ENCODE measurements around the gene PRPF8. TPM values are rescaled to one million over a fixed set of nuclear protein-coding genes. Genes with fewer than 3 reads are reported as not detected.
A peak's percentile ranks its signal among the peaks of the same experiment; 100 is the strongest.

The PRPF8 gene
- polyA plus RNA-seq, 3 donors = 53.3 to 128 (median 78.0) TPM

GRCh38 chr17:1616101-1616500, 68.6 kb downstream of the PRPF8 start:
- H3K4me1 Mint-ChIP-seq = peaks cover 67% of the 10 kb centered on the region

DNA sequence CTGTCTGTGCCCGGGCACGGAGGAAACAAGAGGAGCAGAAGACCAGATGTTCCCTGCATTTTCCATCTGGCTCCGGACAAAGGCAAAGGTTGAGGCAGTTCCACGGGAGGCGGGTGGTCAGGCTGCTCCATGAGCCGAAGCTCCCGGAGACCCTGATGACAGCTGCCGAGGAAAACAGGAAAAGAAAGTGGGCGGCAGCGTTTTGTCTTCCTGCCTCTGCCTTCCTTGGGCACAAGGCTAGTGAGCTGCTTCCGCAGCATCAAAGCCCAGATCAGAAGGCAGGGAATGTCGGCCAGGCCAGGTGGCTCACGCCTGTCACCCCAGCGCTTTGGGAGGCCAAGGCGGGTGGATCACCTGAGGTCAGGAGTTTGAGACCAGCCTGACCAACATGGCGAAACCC, 72.3 kb downstream of the PRPF8 start:
- peaks cover 73 to 94% of the 10 kb centered on the region in 2 donors for H3K36me3 Mint-ChIP-seq
- Histone ChIP-seq H3K4me3 (replicated peaks in 1 of 3; ENCODE audit: low read depth in 2 of 3, low read length in 3 of 3) (peak overlapping the region in 1 of 3 experiments; percentile 47), H3K27ac (ENCODE audit: low read depth in 1 of 2, low read length in 2 of 2) (peak overlapping the region; percentile 81 to 89), H3K4me2 (replicated peaks; ENCODE audit: extremely low read depth, low read length, poor library complexity, severe bottlenecking) (peak overlapping the region; percentile 45), H2AFZ (ENCODE audit: insufficient read depth, low read depth, low read length, poor library complexity, severe bottlenecking) (no peak overlapping the region), H3K9ac (ENCODE audit: insufficient read depth, low read length, poor library complexity, severe bottlenecking) (peak overlapping the region; percentile 55), H3K4me1 (ENCODE audit: control insufficient read depth in 1 of 2, insufficient read depth in 2 of 2, low read length in 2 of 2) (peaks cover 79 to 85% of the 10 kb centered on the region in 2 donors), H3K27me3 (ENCODE audit: control insufficient read depth in 2 of 2, insufficient read depth in 2 of 2, low read length in 2 of 2) (no peaks in the 10 kb centered on the region), H3K36me3 (replicated peaks in 1 of 2; ENCODE audit: control insufficient read depth in 1 of 2, insufficient read depth in 2 of 2, low read length in 2 of 2) (peaks cover 47 to 78% of the 10 kb centered on the region in 2 donors), H3K9me3 (replicated peaks in 1 of 2; ENCODE audit: control insufficient read depth in 1 of 2, insufficient read depth in 1 of 2, low read length in 2 of 2) (no peaks in the 10 kb centered on the region), H3K79me2 (ENCODE audit: insufficient read depth, low read length) (peaks cover 23% of the 10 kb centered on the region), H4K20me1 (ENCODE audit: insufficient read depth, low read length) (peaks cover 12% of the 10 kb centered on the region)
- H3K4me3 Mint-ChIP-seq = peak overlapping the region; percentile 35 to 67
- 64% methylated on average over 15 of the region's 16 CpGs for WGBS (ENCODE audit: insufficient coverage)
- peak overlapping the region; percentile 94 to 99 (median 96) for H3K27ac Mint-ChIP-seq
- DNase-seq = no peak
- TF ChIP-seq, protein P1, sequence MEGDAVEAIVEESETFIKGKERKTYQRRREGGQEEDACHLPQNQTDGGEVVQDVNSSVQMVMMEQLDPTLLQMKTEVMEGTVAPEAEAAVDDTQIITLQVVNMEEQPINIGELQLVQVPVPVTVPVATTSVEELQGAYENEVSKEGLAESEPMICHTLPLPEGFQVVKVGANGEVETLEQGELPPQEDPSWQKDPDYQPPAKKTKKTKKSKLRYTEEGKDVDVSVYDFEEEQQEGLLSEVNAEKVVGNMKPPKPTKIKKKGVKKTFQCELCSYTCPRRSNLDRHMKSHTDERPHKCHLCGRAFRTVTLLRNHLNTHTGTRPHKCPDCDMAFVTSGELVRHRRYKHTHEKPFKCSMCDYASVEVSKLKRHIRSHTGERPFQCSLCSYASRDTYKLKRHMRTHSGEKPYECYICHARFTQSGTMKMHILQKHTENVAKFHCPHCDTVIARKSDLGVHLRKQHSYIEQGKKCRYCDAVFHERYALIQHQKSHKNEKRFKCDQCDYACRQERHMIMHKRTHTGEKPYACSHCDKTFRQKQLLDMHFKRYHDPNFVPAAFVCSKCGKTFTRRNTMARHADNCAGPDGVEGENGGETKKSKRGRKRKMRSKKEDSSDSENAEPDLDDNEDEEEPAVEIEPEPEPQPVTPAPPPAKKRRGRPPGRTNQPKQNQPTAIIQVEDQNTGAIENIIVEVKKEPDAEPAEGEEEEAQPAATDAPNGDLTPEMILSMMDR (IDR thresholded peaks at IDR 0.05) = no peak
- intact Hi-C loops (cut with micrococcal nuclease) = loop anchor here in 1 of 2 donors (5.0 kb wide), 1 partner anchor 35 kb away; the partner anchor contains the start of genes RILP and SCARF1
- H3K4me1 Mint-ChIP-seq = peaks cover 73% of the 10 kb centered on the region
- H3K27me3 Mint-ChIP-seq (ENCODE audit: low read depth in 3 of 3) = peaks cover 0 to 2% (median 0%) of the 10 kb centered on the region in 3 donors
- peaks cover 0 to 1% (median 0%) of the 10 kb centered on the region in 7 donors for H3K9me3 Mint-ChIP-seq

More at GRCh38 chr17:1616101-1616500, 68.6 kb downstream of the PRPF8 start:
- peaks cover 55 to 68% of the 10 kb centered on the region in 2 donors for H3K4me1 ChIP-seq (ENCODE audit: control insufficient read depth in 1 of 2, insufficient read depth in 2 of 2, low read length in 2 of 2)
- Mint-ChIP-seq H3K27me3 (ENCODE audit: low read depth in 3 of 3) (peaks cover 0 to 2% (median 0%) of the 10 kb centered on the region in 3 donors), H3K9me3 (peaks cover 0 to 4% (median 0%) of the 10 kb centered on the region in 7 donors), H3K27ac (peak overlapping the region in 2 of 7 donors; percentile 37 to 46), H3K4me3 (no peak overlapping the region), H3K36me3 (peaks cover 86 to 98% of the 10 kb centered on the region in 2 donors)
- no peak overlapping the region for H2AFZ ChIP-seq (ENCODE audit: insufficient read depth, low read depth, low read length, poor library complexity, severe bottlenecking)
- no peak overlapping the region for H3K4me2 ChIP-seq (replicated peaks; ENCODE audit: extremely low read depth, low read length, poor library complexity, severe bottlenecking)
- H3K4me3 ChIP-seq (replicated peaks in 1 of 3; ENCODE audit: low read depth in 2 of 3, low read length in 3 of 3) = no peak overlapping the region
- no peaks in the 10 kb centered on the region for H3K27me3 ChIP-seq (ENCODE audit: control insufficient read depth in 2 of 2, insufficient read depth in 2 of 2, low read length in 2 of 2)
- TF ChIP-seq, protein P1 (IDR thresholded peaks at IDR 0.05) = no peak
- 85% methylated on average over 10 of the region's 13 CpGs for WGBS (ENCODE audit: insufficient coverage)
- H3K36me3 ChIP-seq (replicated peaks in 1 of 2; ENCODE audit: control insufficient read depth in 1 of 2, insufficient read depth in 2 of 2, low read length in 2 of 2) = peaks cover 61 to 87% of the 10 kb centered on the region in 2 donors
- H3K9ac ChIP-seq (ENCODE audit: insufficient read depth, low read length, poor library complexity, severe bottlenecking) = no peak overlapping the region
- intact Hi-C loops (cut with micrococcal nuclease) = no loop called here
- peaks cover 20% of the 10 kb centered on the region for H3K79me2 ChIP-seq (ENCODE audit: insufficient read depth, low read length)
- DNase-seq = no peak
- peak overlapping the region in 1 of 2 donors; percentile 44 for H3K27ac ChIP-seq (ENCODE audit: low read depth in 1 of 2, low read length in 2 of 2)
- H4K20me1 ChIP-seq (ENCODE audit: insufficient read depth, low read length) = peaks cover 49% of the 10 kb centered on the region
- H3K9me3 ChIP-seq (replicated peaks in 1 of 2; ENCODE audit: control insufficient read depth in 1 of 2, insufficient read depth in 1 of 2, low read length in 2 of 2) = no peaks in the 10 kb centered on the region

All from CD14-positive monocyte (primary cell).